Bone marrow (tissue), 2 donors: ENCODE results near the gene TBCK.
"Not testable (repeated sequence)": the region's sequence is repeated elsewhere in the genome, so short reads cannot be mapped to it uniquely, and the experiment has no call there.

Experiments used
- DNase-seq, 2 donors: peaks; one replicate each; lab custom pipeline; 2025; lab: John Stamatoyannopoulos, UW

TBCK gene

GRCh38 chr4:106321168-106321567, 5.2 kb upstream of the TBCK start:
- DNase-seq, result not testable (repeated sequence)

- no peak for DNase-seq
These were observed 4.2 kb upstream of the TBCK start for GRCh38 chr4:106320235-106320634.

GRCh38 chr4:106318511-106318910, 2.5 kb upstream of the TBCK start:
- no peak for DNase-seq

- DNase-seq, result no peak
These were observed 1.8 kb upstream of the TBCK start for GRCh38 chr4:106317815-106318214.

- no peak for DNase-seq
These were observed 882 bp upstream of the TBCK start for GRCh38 chr4:106316773-106317409.

- peak in 1 of 2 donors; percentile 18 for DNase-seq
These were observed 487 bp downstream of the TBCK start for GRCh38 chr4:106315476-106315967.

GRCh38 chr4:106314960-106315359, 1.0 kb downstream of the TBCK start:
- no peak for DNase-seq

GRCh38 chr4:106312997-106313522, 2.9 kb downstream of the TBCK start:
- no peak for DNase-seq

GRCh38 chr4:106312377-106312776, 3.6 kb downstream of the TBCK start:
- no peak for DNase-seq

- DNase-seq, result no peak
These were observed 9.4 kb downstream of the TBCK start for GRCh38 chr4:106306561-106306960.

GRCh38 chr4:106305435-106306055, 10.5 kb downstream of the TBCK start:
- no peak for DNase-seq

- no peak for DNase-seq
These were observed 11.4 kb downstream of the TBCK start for GRCh38 chr4:106304632-106305031.

GRCh38 chr4:106303548-106304281, 12.3 kb downstream of the TBCK start:
- DNase-seq, result no peak

GRCh38 chr4:106302062-106302438, 14.0 kb downstream of the TBCK start:
- no peak for DNase-seq

- DNase-seq, result no peak
These were observed 14.5 kb downstream of the TBCK start for GRCh38 chr4:106301393-106302061.

- no peak for DNase-seq
These were observed 16.0 kb downstream of the TBCK start for GRCh38 chr4:106299977-106300376.

GRCh38 chr4:106297245-106298035, 18.6 kb downstream of the TBCK start:
- DNase-seq, result no peak

GRCh38 chr4:106294062-106294461, 21.9 kb downstream of the TBCK start:
- DNase-seq, result no peak

GRCh38 chr4:106291678-106292077, 24.3 kb downstream of the TBCK start:
- no peak for DNase-seq

- DNase-seq, result no peak
These were observed 26.3 kb downstream of the TBCK start for GRCh38 chr4:106289737-106290136.

- DNase-seq, result no peak
These were observed 28.5 kb downstream of the TBCK start for GRCh38 chr4:106287353-106287969.
